CD4-positive, alpha-beta memory T cell (primary cell): ENCODE data around the gene MAN2A2. TPM values are rescaled to one million over a fixed set of nuclear protein-coding genes. Genes with fewer than 3 reads are reported as not detected.

Experiments used
- CTCF ChIA-PET: fragments of 350-600 bp; sonication (Branson Sonifier 250); formaldehyde crosslinking; loops from one replicate; lab custom pipeline; 2021; ENCODE audit warnings: inconsistent platforms; ENCODE audit not compliant: partially characterized antibody; lab: Charles Lee
- POLR2A ChIA-PET: fragments of 350-600 bp; sonication (Branson Sonifier 250); formaldehyde crosslinking; loops from one replicate; lab custom pipeline; 2021; ENCODE audit not compliant: partially characterized antibody; lab: Charles Lee
- DNase-seq, 5 donors: peaks; one replicate each; pipeline versions ENCODE4 v3.0.0 to v3.0.0-alpha.2; 2020 to 2022; ENCODE audit warnings: mixed read lengths in 1 of 5
- H3K27ac ChIP-seq: one replicate; pipeline ENCODE4 v1.7.0; 2013; ENCODE audit warnings: low read depth, low read length
- H3K27me3 ChIP-seq: 2 replicates; pipeline ENCODE4 v1.7.0; 2013; ENCODE audit warnings: mild to moderate bottlenecking, low read length, moderate library complexity; ENCODE audit not compliant: insufficient read depth
- H3K36me3 ChIP-seq: 2 replicates; pipeline ENCODE4 v1.7.0; 2013; ENCODE audit warnings: mild to moderate bottlenecking, low read length, moderate library complexity; ENCODE audit not compliant: insufficient read depth
- H3K4me1 ChIP-seq: 2 replicates; pipeline ENCODE4 v1.7.0; 2013; ENCODE audit warnings: mild to moderate bottlenecking, low read length, moderate library complexity; ENCODE audit not compliant: insufficient read depth
- H3K4me3 ChIP-seq, 2 donors: one replicate each; pipeline ENCODE4 v1.7.0; 2013; ENCODE audit warnings: low read length in 2 of 2, mild to moderate bottlenecking in 1 of 2
- H3K9me3 ChIP-seq, 2 donors: one replicate each; pipeline ENCODE4 v1.7.0; 2013; ENCODE audit warnings: low read length in 2 of 2, control low read depth in 1 of 2; ENCODE audit not compliant: control insufficient read depth in 1 of 2
- H3K27ac Mint-ChIP-seq, 7 donors: one replicate each; pipeline ENCODE4 v1.8.0; 2020 to 2021; ENCODE audit warnings: mixed read lengths in 7 of 7, mild to moderate bottlenecking in 6 of 7, inconsistent platforms in 3 of 7, moderate library complexity in 3 of 7
- H3K27me3 Mint-ChIP-seq, 2 donors: one replicate each; pipeline ENCODE4 v1.8.0; 2020 to 2021; ENCODE audit warnings: mixed read lengths in 2 of 2
- H3K36me3 Mint-ChIP-seq, 2 donors: one replicate each; pipeline ENCODE4 v1.8.0; 2020 to 2021; ENCODE audit warnings: mixed read lengths in 2 of 2, inconsistent platforms in 1 of 2, mild to moderate bottlenecking in 1 of 2
- H3K4me1 Mint-ChIP-seq, 4 donors: one replicate each; pipeline ENCODE4 v1.8.0; 2020 to 2021; ENCODE audit warnings: mixed read lengths in 4 of 4, mild to moderate bottlenecking in 1 of 4
- H3K4me3 Mint-ChIP-seq, 8 donors: one replicate each; pipeline ENCODE4 v1.8.0; 2020 to 2021; ENCODE audit warnings: mixed read lengths in 8 of 8, mild to moderate bottlenecking in 7 of 8, moderate library complexity in 6 of 8, inconsistent platforms in 3 of 8
- H3K9me3 Mint-ChIP-seq, 8 donors: one replicate each; pipeline ENCODE4 v1.8.0; 2020 to 2021; ENCODE audit warnings: mixed read lengths in 8 of 8, mild to moderate bottlenecking in 5 of 8, inconsistent platforms in 3 of 8, moderate library complexity in 1 of 8
- intact Hi-C: fragments of 100-400 bp; cut with micrococcal nuclease; formaldehyde crosslinking; loops from one replicate; pipeline ENCODE4 v1.15.1; 2023
- polyA plus RNA-seq, 2 donors: library from polyadenylated mRNA; unstranded; fragments of 300-500 nt; fragmentation: Illumina TruSeq; gene quantifications; one replicate each; pipeline ENCODE4 v1.2.3, GENCODE V29; 2021
- total RNA-seq, 2 experiments: library from RNA; stranded (reverse); gene quantifications; one replicate each; pipeline ENCODE4 v1.2.3, GENCODE V29; 2021

The MAN2A2 gene
- total and polyA plus RNA-seq, 4 experiments from 2014 or later, result 1.3 to 126 (median 67.4) TPM

DNA sequence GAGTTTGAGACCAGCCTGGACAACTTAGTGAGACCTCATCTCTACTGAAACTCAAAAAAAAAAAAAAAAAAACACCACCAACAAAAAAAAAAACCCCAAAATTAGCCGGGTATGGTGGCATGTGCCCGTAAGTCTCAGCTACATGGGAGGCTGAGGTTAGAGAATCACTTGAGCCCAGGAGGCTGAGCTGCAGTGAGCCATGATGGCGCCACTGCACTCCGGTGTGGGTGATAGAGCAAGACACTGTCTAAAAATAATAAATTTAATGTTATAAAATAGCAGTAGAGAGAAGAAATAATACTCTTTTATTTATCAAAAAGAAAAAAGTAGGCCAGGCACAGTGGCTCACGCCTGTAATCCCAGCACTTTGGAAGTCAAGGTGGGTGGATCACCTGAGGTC is 69.0 kb downstream of the MAN2A2 start:
- Mint-ChIP-seq H3K27ac (no peak overlapping the region), H3K4me3 (no peak overlapping the region), H3K4me1 (no peaks in the 10 kb centered on the region), H3K27me3 (no peaks in the 10 kb centered on the region), H3K9me3 (no peaks in the 10 kb centered on the region), H3K36me3 (peaks cover 9 to 12% of the 10 kb centered on the region in 2 donors)
- Histone ChIP-seq H3K4me3 (no peak overlapping the region), H3K9me3 (no peaks in the 10 kb centered on the region), H3K27ac (no peak overlapping the region), H3K27me3 (no peaks in the 10 kb centered on the region), H3K36me3 (no peaks in the 10 kb centered on the region), H3K4me1 (no peaks in the 10 kb centered on the region)
- DNase-seq, result no peak
- POLR2A ChIA-PET, result interaction anchor here (0.6 kb wide), 1 partner anchor 64 kb away, joined by 5 read pairs; no protein-coding TSS in a partner anchor
- intact Hi-C loops, result no loop called here
- CTCF ChIA-PET, result no interaction called here

Other genes with a start within 250 kb of the MAN2A2 start
- gene BLM, start 186.0 kb upstream of the MAN2A2 start, total RNA-seq, result 1 to 10 TPM; 6.5 to 8.9 TPM
- gene BLM, start 186.0 kb upstream of the MAN2A2 start, polyA plus RNA-seq, result 1 to 10 TPM; 1.2 to 5.5 TPM
- gene FURIN, start 34.7 kb upstream of the MAN2A2 start, total RNA-seq, result 10 to 100 TPM; 37.2 to 40.3 TPM
- gene FURIN, start 34.7 kb upstream of the MAN2A2 start, polyA plus RNA-seq, result 10 to 100 TPM in 1 of 2 donors, 1 to 10 TPM in 1; 1.6 to 11.6 TPM
- gene FES, start 18.8 kb upstream of the MAN2A2 start, total RNA-seq, result 1 to 10 TPM; 2.3 to 3.0 TPM
- gene FES, start 18.8 kb upstream of the MAN2A2 start, polyA plus RNA-seq, result not detected
- 10 to 100 TPM; 27.4 to 28.3 TPM for gene HDDC3, start 29.2 kb downstream of the MAN2A2 start, total RNA-seq
- 10 to 100 TPM; 34.6 to 38.7 TPM for gene HDDC3, start 29.2 kb downstream of the MAN2A2 start, polyA plus RNA-seq
- gene UNC45A, start 32.0 kb downstream of the MAN2A2 start, total RNA-seq, result 10 to 100 TPM; 71.1 to 72.3 TPM
- gene UNC45A, start 32.0 kb downstream of the MAN2A2 start, polyA plus RNA-seq, result 10 to 100 TPM; 41.7 to 68.9 TPM
- gene RCCD1, start 51.6 kb downstream of the MAN2A2 start, total RNA-seq, result 10 to 100 TPM; 14.0 to 15.6 TPM
- 1 to 10 TPM; 2.0 to 4.7 TPM for gene RCCD1, start 51.6 kb downstream of the MAN2A2 start, polyA plus RNA-seq
- 1 to 10 TPM; 8.1 to 8.6 TPM for gene PRC1, start 91.2 kb downstream of the MAN2A2 start, total RNA-seq
- gene PRC1, start 91.2 kb downstream of the MAN2A2 start, polyA plus RNA-seq, result 1 to 10 TPM; 2.3 TPM
- gene VPS33B, start 119.3 kb downstream of the MAN2A2 start, total RNA-seq, result 10 to 100 TPM; 26.9 to 27.8 TPM
- gene VPS33B, start 119.3 kb downstream of the MAN2A2 start, polyA plus RNA-seq, result 10 to 100 TPM in 1 of 2 donors, 1 to 10 TPM in 1; 4.7 to 11.3 TPM
- under 1 TPM in 1 of 2 experiments, not detected in 1; 0.03 TPM for gene SV2B, start 197.0 kb downstream of the MAN2A2 start, total RNA-seq
- gene SV2B, start 197.0 kb downstream of the MAN2A2 start, polyA plus RNA-seq, result not detected